Kidney (tissue), 14 donors: ENCODE data around the gene RPS19BP1. TPM values are rescaled to one million over a fixed set of nuclear protein-coding genes. Genes with fewer than 3 reads are reported as not detected.

Experiments
- DNase-seq, 5 donors: peaks; one replicate each; pipeline ENCODE4 v3.0.0-alpha.2; 2013 to 2020
- FAIRE-seq: peaks from 2 replicates; lab custom pipeline; 2012; peaks lifted over from hg19 to GRCh38; lab: Jason Lieb, UNC
- H3K27ac ChIP-seq, 2 donors: one replicate each; pipeline ENCODE4 v1.7.0; 2013; ENCODE audit warnings: low read depth in 2 of 2, low read length in 2 of 2, inconsistent platforms in 1 of 2
- H3K27me3 ChIP-seq: one replicate; pipeline ENCODE4 v1.7.1; 2013; ENCODE audit warnings: low read length, inconsistent platforms; ENCODE audit not compliant: control insufficient read depth, insufficient read depth
- H3K36me3 ChIP-seq, 3 donors: one replicate each; pipeline versions ENCODE4 v1.7.0 to v1.7.1; 2013; ENCODE audit warnings: low read length in 3 of 3, control low read depth in 1 of 3, inconsistent platforms in 1 of 3; ENCODE audit not compliant: insufficient read depth in 3 of 3, control insufficient read depth in 2 of 3
- H3K4me1 ChIP-seq, 3 donors: one replicate each; pipeline versions ENCODE4 v1.7.0 to v1.7.1; 2013; ENCODE audit warnings: low read length in 3 of 3, inconsistent platforms in 1 of 3, low read depth in 1 of 3; ENCODE audit not compliant: control insufficient read depth in 2 of 3, insufficient read depth in 2 of 3
- H3K4me3 ChIP-seq, 3 donors: one replicate each; pipeline versions ENCODE4 v1.7.0 to v1.8.1; 2013; ENCODE audit warnings: low read length in 3 of 3, control low read depth in 1 of 3, inconsistent platforms in 1 of 3
- H3K9ac ChIP-seq, 3 donors: one replicate each; pipeline versions ENCODE4 v1.7.0 to v1.7.1; 2013; ENCODE audit warnings: low read length in 3 of 3, control low read depth in 1 of 3, inconsistent platforms in 1 of 3
- H3K9me3 ChIP-seq, 3 donors: one replicate each; pipeline versions ENCODE4 v1.7.0 to v1.7.1; 2013; ENCODE audit warnings: low read length in 3 of 3, control low read depth in 1 of 3, inconsistent platforms in 1 of 3; ENCODE audit not compliant: control insufficient read depth in 2 of 3, insufficient read depth in 1 of 3
- intact Hi-C: fragments of 100-400 bp; cut with DNase I; formaldehyde crosslinking; loops from one replicate; pipeline ENCODE4 v1.11.1; 2022
- polyA plus RNA-seq: library from polyadenylated mRNA; stranded (reverse); fragments of 350-450 nt; fragmentation: Illumina TruSeq; extraction: RNeasy Lipid Tissue Mini Kit (QIAGEN cat#74804); gene quantifications from one replicate; pipeline ENCODE4 v1.2.3, GENCODE V29; 2014; ENCODE audit warnings: low read depth, low replicate concordance; ENCODE audit not compliant: insufficient read depth
- total RNA-seq: library from RNA; stranded (reverse); fragmentation: NEBNext Ultra II Directional; extraction: Animal tissue kit (Norgen Biotek cat#: 25700); gene quantifications from one replicate; pipeline ENCODE4 v1.2.1, GENCODE V29; 2021
- TF ChIP-seq, protein P1 (sequence below): IDR thresholded peaks from 3 replicates; pipeline ENCODE4 v1.5.1; 2012; ENCODE audit warnings: mild to moderate bottlenecking, moderate library complexity, borderline replicate concordance; ENCODE audit not compliant: insufficient read depth; ENCODE audit errors: extremely low read depth
- donor health status: control.
- donor health status: control.
- donor health status: control.
- donor health status: control.
- donor health status: control.
- donor health status: DM: yes; HTN: yes; CAD: no.
- donor health status: Normal renal cell carcinoma (clear cell type).

RPS19BP1 gene
- total and polyA plus RNA-seq, 2 donors from 2014 or later, result 51.8 to 180 TPM

- H3K27me3 ChIP-seq, result peaks cover 6% of the 10 kb centered on the region
- no peaks in the 10 kb centered on the region for H3K9me3 ChIP-seq
- no peaks in the 10 kb centered on the region for H3K4me1 ChIP-seq
- peaks cover 0 to 3% (median 0%) of the 10 kb centered on the region in 3 donors for H3K36me3 ChIP-seq
- H3K9ac ChIP-seq, result no peak overlapping the region
- intact Hi-C loops, result no loop called here
- FAIRE-seq (no peak), DNase-seq (no peak)
- no peak overlapping the region for H3K27ac ChIP-seq
- H3K4me3 ChIP-seq, result no peak overlapping the region
- TF ChIP-seq, protein P1, sequence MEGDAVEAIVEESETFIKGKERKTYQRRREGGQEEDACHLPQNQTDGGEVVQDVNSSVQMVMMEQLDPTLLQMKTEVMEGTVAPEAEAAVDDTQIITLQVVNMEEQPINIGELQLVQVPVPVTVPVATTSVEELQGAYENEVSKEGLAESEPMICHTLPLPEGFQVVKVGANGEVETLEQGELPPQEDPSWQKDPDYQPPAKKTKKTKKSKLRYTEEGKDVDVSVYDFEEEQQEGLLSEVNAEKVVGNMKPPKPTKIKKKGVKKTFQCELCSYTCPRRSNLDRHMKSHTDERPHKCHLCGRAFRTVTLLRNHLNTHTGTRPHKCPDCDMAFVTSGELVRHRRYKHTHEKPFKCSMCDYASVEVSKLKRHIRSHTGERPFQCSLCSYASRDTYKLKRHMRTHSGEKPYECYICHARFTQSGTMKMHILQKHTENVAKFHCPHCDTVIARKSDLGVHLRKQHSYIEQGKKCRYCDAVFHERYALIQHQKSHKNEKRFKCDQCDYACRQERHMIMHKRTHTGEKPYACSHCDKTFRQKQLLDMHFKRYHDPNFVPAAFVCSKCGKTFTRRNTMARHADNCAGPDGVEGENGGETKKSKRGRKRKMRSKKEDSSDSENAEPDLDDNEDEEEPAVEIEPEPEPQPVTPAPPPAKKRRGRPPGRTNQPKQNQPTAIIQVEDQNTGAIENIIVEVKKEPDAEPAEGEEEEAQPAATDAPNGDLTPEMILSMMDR, result no peak
Observed at GRCh38 chr22:39559456-39560105, 27.0 kb upstream of the RPS19BP1 start.

DNA sequence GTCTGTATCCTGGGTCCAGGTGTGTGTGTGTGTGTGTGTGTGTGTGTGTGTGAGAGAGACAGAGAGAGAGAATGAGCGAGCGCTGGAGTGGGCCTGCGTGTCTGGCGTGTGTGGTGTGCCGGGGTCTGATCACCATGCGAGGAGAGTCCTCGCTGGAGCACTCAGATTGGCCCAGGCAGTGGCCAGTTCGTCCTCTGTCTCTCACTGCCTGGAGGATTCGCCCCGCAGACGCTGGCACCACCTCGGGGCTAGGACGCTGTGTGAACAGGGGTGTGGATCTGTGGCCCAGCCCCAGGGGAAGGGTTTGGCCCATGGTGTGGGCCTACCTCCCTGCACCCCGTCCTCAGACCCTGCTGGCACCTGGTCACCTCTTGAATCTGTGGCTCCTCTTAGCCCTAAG lies 26.4 kb upstream of the RPS19BP1 start:
- H3K4me3 ChIP-seq, result no peak overlapping the region
- no peaks in the 10 kb centered on the region for H3K9me3 ChIP-seq
- no peak for DNase-seq
- H3K36me3 ChIP-seq, result no peaks in the 10 kb centered on the region
- FAIRE-seq, result no peak
- intact Hi-C loops, result no loop called here
- no peak overlapping the region for H3K9ac ChIP-seq
- TF ChIP-seq, protein P1, result no peak
- no peaks in the 10 kb centered on the region for H3K4me1 ChIP-seq
- no peak overlapping the region for H3K27ac ChIP-seq
- peaks cover 6% of the 10 kb centered on the region for H3K27me3 ChIP-seq

DNA sequence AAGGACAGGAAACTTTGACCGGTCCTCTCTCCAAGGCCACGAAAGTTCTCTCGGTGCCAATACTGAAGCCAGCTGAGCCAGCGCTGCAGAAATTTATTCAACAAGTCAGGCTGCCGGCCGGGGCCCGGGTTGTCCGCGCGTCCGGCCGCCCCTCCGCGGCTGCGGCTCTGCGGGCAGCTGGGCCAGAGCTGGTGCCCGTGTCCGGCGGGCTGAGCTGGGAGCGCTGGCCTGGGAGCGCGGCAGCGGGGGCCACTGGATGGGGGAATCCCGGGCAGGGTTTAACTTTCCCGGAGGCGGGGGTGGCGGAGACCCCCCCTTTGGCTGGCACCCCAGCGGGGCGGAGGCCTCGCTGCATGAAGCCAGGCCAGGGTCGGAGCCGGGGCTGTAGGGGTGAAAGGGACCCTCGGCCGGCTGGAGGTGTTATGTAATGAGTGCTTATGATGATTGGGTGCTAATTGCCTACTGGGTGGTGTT lies 25.7 kb upstream of the RPS19BP1 start:
- no peaks in the 10 kb centered on the region for H3K4me1 ChIP-seq
- H3K9ac ChIP-seq, result no peak overlapping the region
- no peaks in the 10 kb centered on the region for H3K36me3 ChIP-seq
- peaks cover 6% of the 10 kb centered on the region for H3K27me3 ChIP-seq
- DNase-seq (peak in 2 of 5 donors; percentile 33 to 40), FAIRE-seq (no peak)
- intact Hi-C loops, result no loop called here
- no peaks in the 10 kb centered on the region for H3K9me3 ChIP-seq
- no peak overlapping the region for H3K4me3 ChIP-seq
- no peak overlapping the region for H3K27ac ChIP-seq
- TF ChIP-seq, protein P1, result no peak
